GM21390 (cell line): ENCODE measurements around the gene LPCAT1.

ENCODE experiments used
- ATAC-seq: cut with Tn5 transposase; IDR thresholded peaks from one replicate; pipeline ENCODE4 v1.9.1; 2021; ENCODE audit not compliant: unreplicated experiment

Gene LPCAT1

DNA sequence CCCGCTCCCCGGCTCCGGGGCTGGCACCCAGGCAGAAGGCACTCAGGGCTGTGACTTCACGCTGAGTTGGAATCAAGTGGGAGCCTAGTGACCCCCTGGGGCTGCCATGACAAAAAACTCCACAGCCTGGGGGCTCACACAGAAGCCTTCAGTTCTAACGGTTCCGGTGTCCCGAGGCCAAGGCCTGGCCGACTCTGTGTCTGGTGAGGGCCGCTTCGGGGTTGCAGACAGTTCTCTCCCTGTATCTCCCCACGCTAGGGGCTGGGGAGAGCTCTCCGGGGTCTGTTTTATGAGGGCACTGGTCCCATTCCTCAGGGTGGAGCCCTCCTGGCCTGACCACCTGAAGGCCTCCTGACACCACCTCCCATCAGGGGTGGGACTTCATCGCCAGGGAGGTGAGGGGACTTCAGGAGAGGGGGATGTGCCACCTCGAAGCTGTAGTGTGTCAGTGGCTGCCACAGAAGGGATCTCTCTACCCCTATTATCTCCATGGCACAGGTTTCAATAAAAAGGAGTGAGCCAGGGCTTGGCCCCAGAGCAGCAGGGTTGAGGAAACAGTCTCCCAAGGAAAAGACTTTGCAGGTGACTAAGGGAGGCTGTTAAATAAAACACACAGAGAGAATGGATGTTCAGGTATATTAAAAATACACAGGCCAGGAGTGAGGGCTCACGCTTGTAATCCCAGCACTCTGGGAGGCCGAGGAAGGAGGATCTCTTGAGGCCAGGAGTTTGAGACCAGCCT lies 77.0 kb downstream of the LPCAT1 start:
- no peak for ATAC-seq

DNA sequence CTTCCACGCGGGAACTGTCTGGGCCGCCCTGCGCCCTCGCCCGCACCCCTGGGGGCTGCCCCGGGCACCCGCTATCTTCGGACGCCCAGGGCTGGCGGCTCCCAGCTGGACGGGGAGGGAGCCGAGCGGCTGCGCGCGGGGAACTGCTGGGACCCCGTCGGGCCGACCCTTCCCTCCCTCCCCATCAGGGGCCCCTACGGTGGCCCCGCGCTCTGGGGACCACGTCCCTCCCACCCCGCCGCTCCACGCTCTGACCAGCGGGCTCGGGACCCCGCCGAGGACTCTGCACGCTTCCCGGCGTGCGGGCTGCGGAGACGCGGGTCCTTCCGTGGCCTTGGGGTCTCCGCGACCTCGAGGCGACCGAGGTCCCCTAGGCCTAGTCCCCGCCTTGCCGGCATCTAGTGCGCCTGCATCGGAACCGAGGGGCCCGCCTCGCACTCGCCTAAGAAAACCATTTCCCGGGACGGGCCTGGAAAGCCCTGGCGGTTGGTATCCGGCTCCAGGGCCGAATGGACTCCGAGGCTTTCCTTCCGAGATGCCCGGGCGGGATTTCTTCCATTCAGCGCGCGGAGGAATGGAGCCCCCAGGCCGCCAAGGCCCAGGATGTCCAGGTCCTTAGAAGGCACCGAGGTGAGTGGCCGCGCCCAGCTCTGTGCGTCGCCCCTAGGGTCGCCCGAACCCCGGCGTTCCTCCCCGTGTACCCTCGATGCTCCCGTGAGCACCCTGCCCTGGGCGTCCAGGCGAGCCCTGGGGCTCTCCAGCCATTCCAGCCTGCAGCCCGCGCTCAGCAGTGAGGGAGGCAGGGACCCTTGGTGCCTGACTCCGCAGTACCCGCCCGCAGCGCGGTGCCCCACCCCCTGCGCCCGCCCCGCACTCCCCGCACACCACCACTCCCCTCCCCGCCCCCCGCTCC lies 77.8 kb downstream of the LPCAT1 start:
- ATAC-seq: no peak

DNA sequence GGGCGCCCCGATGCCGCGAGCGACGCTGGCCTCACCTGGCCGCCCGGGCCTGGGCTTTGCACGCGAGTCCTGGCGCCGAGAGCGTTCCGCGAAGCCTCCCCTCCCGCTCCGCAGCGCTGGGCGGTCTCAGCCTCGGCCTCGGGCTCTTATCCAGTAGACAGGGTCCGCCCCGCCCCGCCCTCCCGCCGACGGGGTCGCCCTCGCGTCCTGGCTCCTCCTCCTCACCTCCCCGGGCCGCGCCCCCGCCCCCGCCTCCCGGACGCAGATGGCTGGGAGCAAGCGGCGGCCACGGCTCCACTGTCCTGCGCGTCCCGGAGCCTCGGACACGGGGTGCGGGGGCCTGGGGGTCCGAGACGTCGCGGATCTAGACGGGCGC lies 78.5 kb downstream of the LPCAT1 start, which contains the start of gene SLC6A3:
SLC6A3 (minus strand) TSS at position 128 of the 376 bp plus-strand sequence. CDS start 2,243 bp downstream, outside the sequence.
- ATAC-seq: no peak

DNA sequence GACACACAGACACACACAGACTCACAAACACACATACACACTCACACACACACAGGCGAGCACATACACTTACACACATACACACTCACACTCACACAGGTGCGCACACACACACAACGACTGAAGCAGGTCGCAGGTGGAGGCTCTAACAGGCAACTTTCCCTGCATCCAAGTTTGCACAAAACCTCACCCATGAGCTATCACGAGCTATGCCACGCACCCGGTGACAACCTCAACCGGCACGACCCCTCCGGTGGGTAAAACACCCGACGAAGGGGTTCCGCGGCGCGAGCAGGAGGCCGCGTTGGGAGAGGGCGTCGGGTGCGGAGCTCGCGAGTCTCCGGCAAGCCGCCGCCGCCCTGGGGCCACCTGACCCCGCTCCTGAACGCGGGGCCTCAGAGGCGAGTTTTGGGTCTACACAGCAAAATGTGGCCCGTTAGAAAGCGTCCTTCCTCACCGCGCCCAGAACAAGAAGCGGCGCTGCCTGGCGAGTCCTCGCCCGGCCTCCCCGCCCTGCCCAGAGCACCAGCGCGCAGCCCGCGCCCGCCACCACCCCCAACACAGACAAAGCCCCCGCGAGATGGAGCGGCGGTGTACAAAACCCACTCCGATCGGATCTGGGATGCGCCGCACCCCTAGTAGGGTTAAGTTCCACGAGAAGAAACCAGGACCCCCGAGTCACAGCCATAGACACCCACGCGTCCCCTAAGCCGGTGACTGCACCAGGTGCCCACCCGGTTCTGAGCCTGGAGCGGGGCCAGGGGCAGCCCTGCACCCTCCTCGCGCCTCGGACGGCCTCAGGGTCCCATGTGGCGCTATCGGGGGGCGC lies 79.2 kb downstream of the LPCAT1 start:
- no peak for ATAC-seq

DNA sequence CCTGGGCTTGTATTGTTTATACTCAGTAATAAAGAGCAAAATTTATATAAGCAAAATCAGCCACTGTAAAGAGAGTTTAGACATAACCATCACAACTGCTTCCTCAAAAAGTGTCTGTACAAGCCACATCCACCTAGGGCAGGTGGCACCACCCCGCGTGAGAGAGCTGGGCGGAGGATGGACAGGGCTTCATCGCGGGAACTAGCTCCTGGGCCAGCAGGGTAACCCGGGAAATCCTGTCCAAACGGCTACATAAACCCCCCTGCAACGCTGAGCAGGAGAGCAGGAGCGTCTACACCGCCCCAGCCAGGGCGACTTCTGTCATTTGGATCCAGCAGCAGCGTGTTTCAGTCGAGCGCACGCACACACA lies 79.8 kb downstream of the LPCAT1 start:
- no peak for ATAC-seq

DNA sequence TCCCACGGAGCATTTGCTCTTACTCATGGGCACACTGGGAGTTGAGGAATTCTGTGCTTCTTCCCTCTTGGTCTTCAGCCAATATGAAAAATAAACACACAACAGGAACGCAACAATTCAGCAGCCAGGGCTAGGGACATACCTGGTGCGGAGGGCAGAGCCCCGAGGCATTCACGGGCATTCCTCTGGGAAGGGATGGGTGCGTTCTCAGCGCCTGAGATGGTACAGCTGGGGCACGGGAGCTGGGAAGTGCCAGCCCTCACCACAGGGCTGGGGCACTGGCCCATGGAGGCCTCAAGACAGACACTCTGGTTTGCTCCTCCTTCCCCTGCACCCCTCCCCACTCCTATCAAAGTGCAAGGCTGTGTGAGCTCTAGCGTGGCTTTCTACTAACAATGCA lies 80.6 kb downstream of the LPCAT1 start:
- no peak for ATAC-seq

DNA sequence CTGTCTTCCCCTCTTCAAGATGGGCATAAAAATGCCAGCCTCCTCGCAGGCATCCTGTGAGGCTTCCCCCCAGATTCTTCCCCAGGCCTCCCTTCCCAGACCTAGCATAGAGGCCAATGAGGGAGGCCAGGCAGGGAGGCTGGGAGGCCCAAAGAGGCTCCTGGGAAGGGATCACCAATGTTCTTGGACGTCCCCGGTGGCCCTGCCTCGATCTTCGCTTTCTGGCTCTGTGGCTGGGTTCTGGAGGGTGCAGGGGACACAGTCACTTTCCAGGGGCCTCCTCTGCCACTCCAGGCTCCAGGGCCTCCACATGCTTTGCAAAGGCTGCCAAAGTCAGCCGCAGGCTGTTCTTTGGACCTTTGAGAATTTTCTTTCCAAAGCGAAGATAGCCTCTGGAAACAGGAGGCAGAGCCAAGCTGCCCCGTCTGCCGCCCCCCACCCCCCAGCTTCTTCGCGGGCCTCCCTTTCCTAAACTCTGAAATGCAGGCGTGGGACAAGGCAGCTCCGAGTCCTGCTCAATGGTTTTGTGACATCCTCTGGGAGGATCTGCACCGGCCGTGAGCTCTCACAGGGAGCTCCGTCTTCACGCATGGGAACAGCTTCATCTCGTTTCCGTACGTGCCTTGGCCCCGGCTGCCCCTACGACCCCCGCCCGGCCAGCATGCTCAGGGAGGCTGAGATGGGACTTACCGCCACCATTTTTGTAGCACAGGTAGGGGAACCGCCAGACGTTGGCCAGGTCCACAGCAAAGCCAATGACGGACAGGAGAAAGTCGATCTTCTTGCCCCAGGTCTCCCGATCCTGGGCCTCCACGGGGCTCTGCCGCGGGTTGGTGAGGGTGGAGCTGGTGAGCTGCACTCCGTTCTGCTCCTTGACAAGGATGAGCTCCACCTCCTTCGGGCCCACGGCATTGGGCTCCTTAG lies 81.3 kb downstream of the LPCAT1 start:
- no peak for ATAC-seq

DNA sequence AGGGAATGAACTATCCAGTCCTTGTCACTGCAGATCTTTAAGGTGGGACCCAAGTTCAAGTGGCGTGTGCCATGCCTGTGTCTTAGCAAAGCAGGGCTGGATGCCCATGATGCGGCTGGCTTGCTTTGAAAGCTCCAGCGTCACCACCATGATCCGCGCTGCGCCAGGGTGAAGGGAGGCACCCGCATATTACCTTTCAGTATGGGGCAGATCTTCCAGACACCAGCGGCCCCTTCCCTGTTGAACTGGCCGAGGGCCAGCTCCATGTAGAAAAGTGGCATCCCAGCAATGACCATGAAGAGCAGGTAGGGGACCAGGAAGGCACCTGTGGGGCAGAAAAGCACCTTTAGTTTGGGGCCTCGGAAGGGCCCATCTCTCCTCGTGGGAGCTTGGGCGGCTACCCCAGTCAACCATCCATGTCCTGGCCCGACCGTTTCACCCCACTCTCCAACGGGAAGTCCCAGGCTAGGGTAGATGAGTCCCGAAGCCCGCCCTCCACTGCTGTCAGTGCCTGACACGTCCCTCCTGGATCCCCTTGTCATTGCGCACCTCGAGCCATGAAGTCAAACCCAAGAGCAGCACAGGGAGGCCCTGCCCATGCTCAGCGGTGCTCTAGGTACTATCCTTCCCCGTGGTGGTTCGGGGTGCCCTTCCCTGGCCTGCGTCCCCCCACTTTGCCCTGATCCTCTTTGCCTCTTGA lies 82.4 kb downstream of the LPCAT1 start:
- ATAC-seq: no peak

DNA sequence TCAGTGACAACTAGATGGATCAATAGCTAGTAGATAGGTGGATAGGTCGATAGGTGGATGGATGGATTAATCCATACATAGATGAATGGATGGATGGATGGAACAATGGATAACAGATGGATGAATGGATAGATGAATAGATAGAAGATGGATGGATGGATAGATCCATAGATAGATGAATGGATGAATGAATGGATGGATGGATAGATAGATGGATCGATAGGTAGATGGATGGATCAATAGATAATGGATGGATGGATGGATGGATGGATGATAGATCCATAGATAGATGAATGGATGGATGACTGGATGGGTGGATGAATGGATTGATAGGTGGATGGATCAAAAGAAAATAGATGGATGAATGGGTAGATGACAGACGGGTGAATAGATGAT lies 83.7 kb downstream of the LPCAT1 start:
- ATAC-seq: no peak

DNA sequence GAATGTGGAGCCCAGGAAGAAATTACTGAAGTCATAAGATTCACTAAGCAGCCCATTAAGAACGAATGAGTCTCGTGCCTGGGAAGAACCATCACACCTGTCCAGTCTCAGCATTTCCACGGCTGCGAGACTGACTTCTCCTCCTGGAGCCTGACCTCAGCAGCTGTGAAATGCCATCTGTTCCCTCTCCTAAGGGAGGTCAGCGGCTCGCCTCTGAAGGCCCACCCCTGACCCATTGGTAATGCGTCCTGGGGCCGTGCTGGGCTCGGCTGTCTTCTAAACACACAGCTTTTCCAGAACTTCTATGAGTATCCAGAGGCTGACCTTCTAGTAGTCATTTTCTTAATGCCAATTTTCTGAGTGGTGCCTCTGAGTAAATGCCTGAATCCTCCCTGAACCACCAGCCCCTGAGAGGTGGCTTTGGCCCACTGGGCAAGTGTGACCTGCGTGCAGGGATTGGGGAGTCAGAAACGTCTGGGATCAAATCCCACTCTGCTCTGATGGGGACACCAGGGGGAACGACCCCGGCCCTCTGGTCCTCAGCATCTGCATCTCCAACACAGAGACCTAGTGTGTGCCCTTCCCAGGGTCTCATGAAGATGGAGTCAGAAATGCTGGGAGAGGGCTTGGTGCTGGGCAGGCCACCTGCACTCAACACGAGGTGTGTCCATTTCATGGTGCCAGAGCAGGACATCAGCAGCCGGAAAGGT lies 84.2 kb downstream of the LPCAT1 start:
- no peak for ATAC-seq

DNA sequence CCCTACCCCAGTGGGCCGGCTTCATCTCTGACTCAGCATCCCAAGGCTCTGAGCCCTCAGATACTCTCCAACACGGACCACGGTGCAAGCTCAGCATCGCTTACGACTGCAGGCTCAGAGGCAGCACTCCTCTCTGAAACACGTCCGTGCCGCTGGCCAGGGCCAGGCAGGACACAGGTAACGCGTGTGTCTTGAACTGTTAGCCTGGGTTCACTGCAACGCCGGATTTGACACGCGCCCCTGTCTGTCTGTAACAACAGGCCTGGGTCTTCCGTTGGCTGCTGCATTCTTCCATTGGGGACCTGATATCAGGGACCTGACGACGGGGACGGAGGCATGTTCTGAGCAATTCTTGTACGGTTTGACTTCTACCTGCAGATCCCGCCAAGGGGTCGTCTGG lies 84.9 kb downstream of the LPCAT1 start:
- ATAC-seq: no peak

DNA sequence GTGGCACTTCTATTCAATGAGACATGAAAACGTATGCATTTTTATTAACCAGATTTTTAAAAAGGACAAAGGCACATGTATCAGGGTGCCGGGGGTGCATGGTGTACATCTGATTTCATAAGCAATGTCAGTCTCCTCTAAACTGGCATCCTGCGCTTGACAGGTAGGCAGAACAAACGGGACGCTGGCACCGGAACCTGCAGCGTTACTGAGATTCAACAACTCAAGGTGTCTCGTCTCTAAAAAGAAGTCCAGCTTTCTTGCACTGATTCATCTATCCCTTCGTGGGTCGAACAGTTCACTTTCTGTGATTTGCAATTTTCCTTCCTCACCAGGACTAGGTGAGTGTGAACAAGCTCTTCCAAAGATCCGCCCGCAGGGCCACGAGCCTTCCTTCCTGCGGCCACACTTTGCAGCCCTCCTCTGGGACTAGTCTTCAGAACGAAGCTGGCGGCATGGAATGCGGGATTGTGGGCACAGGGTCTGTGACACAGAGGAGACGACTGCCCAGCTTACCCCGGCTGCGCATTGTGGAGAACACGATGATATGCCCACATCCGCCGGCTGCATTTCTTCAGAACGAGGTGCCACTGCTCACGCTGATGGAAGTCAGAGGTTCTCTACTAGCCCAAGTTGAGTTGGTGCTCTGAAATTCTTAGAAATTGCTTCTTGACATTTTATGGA lies 85.7 kb downstream of the LPCAT1 start:
- no peak for ATAC-seq

DNA sequence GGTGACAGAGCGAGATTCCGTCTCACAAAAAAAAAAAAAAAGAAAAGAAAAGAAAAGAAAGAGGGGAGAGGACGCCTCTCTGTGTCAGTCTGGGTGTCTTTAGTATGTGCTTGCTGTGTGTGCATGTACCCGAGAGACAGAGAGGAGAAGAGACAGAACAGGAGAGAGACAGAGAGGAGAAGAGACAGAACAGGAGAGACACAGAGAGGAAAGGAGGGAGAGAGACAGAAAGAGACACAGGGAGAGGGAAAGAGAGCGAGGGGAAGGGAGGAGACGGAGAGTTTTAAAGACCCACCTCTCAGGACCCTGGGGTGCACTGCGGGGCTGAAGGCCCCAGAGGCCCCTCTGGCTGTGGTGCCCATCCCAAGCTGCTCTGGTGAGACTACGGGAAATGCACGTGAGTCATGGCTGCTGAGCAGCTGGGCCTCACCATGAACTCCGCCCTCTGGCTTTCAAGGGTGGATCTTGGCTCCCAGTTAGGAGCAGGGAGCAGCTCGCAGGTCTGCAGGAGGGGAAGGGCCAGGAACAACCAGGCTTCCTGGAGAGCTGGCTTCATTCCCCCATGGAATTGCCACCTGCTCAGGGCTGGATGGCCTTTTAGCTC lies 86.4 kb downstream of the LPCAT1 start:
- ATAC-seq: no peak

DNA sequence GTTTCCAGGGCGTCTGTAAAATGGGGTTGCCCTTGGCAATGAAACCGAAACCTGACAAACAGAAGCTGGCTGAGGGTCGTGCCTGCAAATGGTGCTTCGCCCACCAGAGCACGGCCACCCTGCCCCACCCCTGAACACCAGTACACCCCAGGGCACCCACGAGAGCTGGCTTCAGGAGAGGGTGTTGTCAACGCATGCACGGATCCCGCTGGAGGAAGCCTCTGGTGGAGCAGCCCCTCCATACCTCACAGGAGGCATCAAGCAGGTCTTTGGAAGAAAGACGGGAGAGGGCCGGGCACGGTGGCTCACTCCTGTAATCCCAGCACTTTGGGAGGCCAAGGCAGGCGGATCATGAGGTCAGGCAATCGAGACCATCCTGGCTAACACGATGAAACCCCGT lies 87.1 kb downstream of the LPCAT1 start:
- no peak for ATAC-seq

DNA sequence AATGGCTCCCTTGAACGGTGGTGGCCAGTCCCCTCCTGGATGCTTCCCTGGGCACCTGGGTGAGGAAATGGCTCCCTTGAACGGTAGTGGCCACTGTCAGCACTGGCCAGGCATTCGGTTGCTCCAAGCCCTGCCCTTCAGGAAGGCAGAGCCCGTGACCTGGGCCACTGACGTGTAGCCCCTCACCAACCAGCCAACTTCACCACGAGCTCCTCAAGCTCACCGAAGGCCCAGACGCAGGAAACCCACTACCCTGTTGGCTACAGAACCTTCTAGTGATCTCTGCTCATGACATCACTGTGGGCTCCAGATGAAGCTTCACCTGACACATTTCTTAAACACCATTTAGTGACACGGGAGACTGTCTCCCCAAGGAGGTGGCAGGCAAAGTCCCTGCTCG lies 87.7 kb downstream of the LPCAT1 start:
- no peak for ATAC-seq

DNA sequence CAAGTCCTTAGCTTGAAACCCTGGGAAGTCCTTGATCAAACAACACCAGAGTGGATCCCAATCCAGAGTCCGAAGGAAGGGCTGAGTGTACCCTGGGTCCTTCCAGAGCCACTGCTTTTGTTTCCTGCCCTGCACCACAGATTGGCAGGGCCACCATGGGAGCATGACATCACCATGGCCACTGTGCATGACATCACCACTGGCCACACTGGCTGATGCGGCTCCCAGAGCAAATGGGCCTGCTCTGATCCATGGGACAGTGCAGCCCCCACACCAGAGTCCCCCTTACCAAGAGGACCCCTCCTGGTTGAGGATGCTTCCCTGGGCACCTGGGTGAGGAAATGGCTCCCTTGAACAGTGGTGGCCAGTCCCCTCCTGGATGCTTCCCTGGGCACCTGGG lies 88.4 kb downstream of the LPCAT1 start:
- ATAC-seq: no peak

DNA sequence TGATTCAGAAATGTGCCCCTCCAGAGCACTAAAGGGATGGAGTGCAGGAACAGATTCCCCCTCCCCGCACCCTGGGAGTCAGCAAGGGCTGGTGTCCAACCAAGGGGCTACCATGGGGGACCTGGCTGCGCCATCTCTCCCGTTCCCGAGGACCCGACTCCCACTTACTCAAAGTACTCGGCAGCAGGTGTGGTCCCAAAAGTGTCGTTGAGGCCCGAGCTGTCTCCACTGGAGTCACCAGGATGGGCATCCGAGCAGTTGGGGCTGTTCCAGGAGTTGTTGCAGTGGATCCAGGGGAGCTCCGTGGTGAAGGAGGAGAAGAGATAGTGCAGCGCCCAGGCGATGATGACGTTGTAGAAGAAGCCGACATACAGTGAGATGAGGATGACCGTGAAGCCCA lies 91.5 kb downstream of the LPCAT1 start:
- no peak for ATAC-seq

DNA sequence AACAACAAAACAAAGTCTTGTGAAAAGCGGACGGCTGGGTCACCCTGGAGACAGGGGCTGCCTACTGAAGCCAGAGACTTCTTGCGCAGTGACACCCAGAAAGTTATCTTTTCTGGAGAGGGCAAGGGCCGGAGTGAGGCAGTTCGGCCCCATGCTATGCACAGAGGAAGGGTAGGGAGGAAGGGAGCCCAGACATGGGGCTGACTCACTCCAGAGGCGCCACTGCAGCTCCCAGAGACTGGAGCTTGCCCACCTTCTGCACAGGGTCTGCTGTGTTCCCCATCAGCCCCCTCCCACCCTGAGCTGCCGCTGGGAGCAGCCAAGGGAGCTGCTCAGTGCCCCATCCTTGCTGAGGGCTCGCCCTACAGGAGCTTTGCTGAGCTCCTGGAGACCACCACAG lies 91.9 kb downstream of the LPCAT1 start:
- no peak for ATAC-seq
